K562 (cell line): Measurements from ENCODE around the gene EFHC1. TPM values are rescaled to one million over a fixed set of nuclear protein-coding genes. Genes with fewer than 3 reads are reported as not detected.
A peak's percentile ranks its signal among the peaks of the same experiment; 100 is the strongest.

Source experiments
- ATAC-seq: fragments of 200-7000 bp; cut with Tn5 transposase; 3 replicates; pipeline ENCODE4 v1.9.1; 2020; ENCODE audit warnings: moderate library complexity
- BruUV-seq: library from RNA; stranded (reverse); fragments of 400-500 nt; replicated peaks from 2 replicates; lab custom pipeline; 2021; lab: Mats Ljungman, UMichigan
- CTCF ChIA-PET: fragments of 300-600 bp; formaldehyde crosslinking; extraction: SDS; loops from one replicate; lab custom pipeline; 2021; ENCODE audit warnings: low intra/inter-chr PET ratio; lab: Yijun Ruan, JAX
- POLR2A ChIA-PET: fragments of 300-600, 350-650 bp; sonication (Branson Sonifier 250); formaldehyde crosslinking; extraction: SDS; loops from one replicate; lab custom pipeline; 2021; ENCODE audit warnings: antibody characterized with exemption, inconsistent platforms; lab: Yijun Ruan, JAX
- DNase-seq, 4 experiments: peaks; one replicate each; pipeline versions ENCODE4 v3.0.0 to v3.0.0-alpha.2; 2011 to 2018; ENCODE audit warnings: low spot score in 3 of 4, mixed read lengths in 3 of 4; ENCODE audit errors: extremely low read depth in 1 of 4
- FAIRE-seq: peaks from 2 replicates; lab custom pipeline; 2011; peaks lifted over from hg19 to GRCh38; lab: Jason Lieb, UNC
- H2AFZ ChIP-seq: 2 replicates; pipeline ENCODE4 v1.6.0; 2011; ENCODE audit warnings: low read depth, low read length, control low read depth, inconsistent platforms
- H3K27ac ChIP-seq: fragments of 200-600 bp; 3 replicates; pipeline ENCODE4 v1.8.0; 2011; ENCODE audit warnings: low read depth, mild to moderate bottlenecking, control low read depth, inconsistent platforms, low read length, moderate library complexity, mixed read lengths; ENCODE audit errors: extremely low read depth
- H3K27me3 ChIP-seq, 2 experiments: fragments of 300-600 bp in 1 of 2; 2 replicates in 1 of 2; 3 replicates in 1 of 2; pipeline versions ENCODE4 v1.6.0 to v1.8.0; 2011; ENCODE audit warnings: inconsistent platforms in 2 of 2, low read length in 2 of 2, mild to moderate bottlenecking in 1 of 2, mixed read lengths in 1 of 2, moderate library complexity in 1 of 2; ENCODE audit not compliant: control insufficient read depth in 2 of 2, insufficient read depth in 2 of 2
- H3K36me3 ChIP-seq: fragments of 300-600 bp; 3 replicates; pipeline ENCODE4 v1.8.0; 2011; ENCODE audit warnings: mild to moderate bottlenecking, low read length, inconsistent platforms; ENCODE audit not compliant: control insufficient read depth, insufficient read depth
- H3K4me1 ChIP-seq, 2 experiments: fragments of 200-600 bp in 1 of 2; replicated peaks in 1 of 2; 2 replicates in 1 of 2; 3 replicates in 1 of 2; pipeline versions ENCODE4 v1.5.1 to v1.8.0; 2011; ENCODE audit warnings: inconsistent platforms in 2 of 2, low read length in 2 of 2, mild to moderate bottlenecking in 1 of 2, mixed read lengths in 1 of 2, moderate library complexity in 1 of 2; ENCODE audit not compliant: control insufficient read depth in 2 of 2, insufficient read depth in 2 of 2
- H3K4me2 ChIP-seq: 2 replicates; pipeline ENCODE4 v1.6.1; 2011; ENCODE audit warnings: low read length, control low read depth, inconsistent platforms, mixed read lengths; ENCODE audit not compliant: insufficient read depth
- H3K4me3 ChIP-seq: fragments of 200-600 bp; sonication (generic), shearing (Covaris generic); 2 replicates; pipeline ENCODE4 v1.5.1; 2016; ENCODE audit warnings: control low read depth, inconsistent platforms
- H3K79me2 ChIP-seq: fragments of 200-600 bp; 3 replicates; pipeline ENCODE4 v1.8.0; 2011; ENCODE audit warnings: low read length, inconsistent platforms; ENCODE audit not compliant: control insufficient read depth, insufficient read depth
- H3K9ac ChIP-seq, 2 experiments: 2 replicates each; pipeline versions ENCODE4 v1.6.0 to v1.6.1; 2011; ENCODE audit warnings: low read depth in 2 of 2, low read length in 2 of 2, control low read depth in 1 of 2, inconsistent platforms in 1 of 2, mild to moderate bottlenecking in 1 of 2, mixed read lengths in 1 of 2; ENCODE audit not compliant: insufficient read depth in 1 of 2
- H3K9me1 ChIP-seq: one replicate; pipeline ENCODE4 v1.6.0; 2011; ENCODE audit warnings: inconsistent platforms, mild to moderate bottlenecking, low read length, moderate library complexity; ENCODE audit not compliant: control insufficient read depth, insufficient read depth
- H3K9me3 ChIP-seq: replicated peaks from 2 replicates; pipeline ENCODE4 v1.5.1; 2011; ENCODE audit warnings: low read depth, low read length, inconsistent platforms; ENCODE audit not compliant: control insufficient read depth, insufficient read depth
- H4K20me1 ChIP-seq: replicated peaks from 2 replicates; pipeline ENCODE4 v1.6.1; 2011; ENCODE audit warnings: low read length, inconsistent platforms, mixed read lengths; ENCODE audit not compliant: control insufficient read depth, insufficient read depth
- ATF3 ChIP-seq, 2 experiments: fragments of 450-650 bp in 1 of 2; sonication (generic) in 1 of 2; formaldehyde crosslinking in 1 of 2; IDR thresholded peaks in 1 of 2; conservative IDR thresholded peaks in 1 of 2; 2 replicates each; pipeline versions ENCODE4 v1.6.1 to v1.8.1; 2016 to 2023; ENCODE audit warnings: mild to moderate bottlenecking in 2 of 2, moderate library complexity in 2 of 2, inconsistent platforms in 1 of 2, missing genetic modification reagents in 1 of 2
- CEBPB ChIP-seq: fragments of 450-650 bp; IDR thresholded peaks from 2 replicates; pipeline ENCODE4 v1.6.1; 2016; ENCODE audit warnings: missing genetic modification characterization, missing compliant biosample characterization
- CEBPG ChIP-seq, 3 experiments: fragments of 200-800 bp in 1 of 3; sonication (Bioruptor generic) in 1 of 3; sonication (generic) in 1 of 3; formaldehyde crosslinking in 1 of 3; IDR thresholded peaks in 2 of 3; conservative IDR thresholded peaks in 1 of 3; 2 replicates each; pipeline versions ENCODE4 v1.6.1 to v1.8.0; 2016 to 2022; ENCODE audit warnings: missing compliant biosample characterization in 2 of 3, missing genetic modification characterization in 2 of 3, mild to moderate bottlenecking in 1 of 3, missing genetic modification reagents in 1 of 3
- CGGBP1 ChIP-seq: fragments of 250-450 bp; sonication (Bioruptor Pico); IDR thresholded peaks from 2 replicates; pipeline ENCODE4 v1.9.0; 2021; ENCODE audit warnings: mild to moderate bottlenecking
- REST ChIP-seq, 2 experiments: fragments of 450-650 bp; formaldehyde crosslinking in 1 of 2; IDR thresholded peaks; 2 replicates each; pipeline versions ENCODE4 v1.4.0 to v1.6.1; 2014 to 2020; ENCODE audit warnings: mild to moderate bottlenecking in 2 of 2, borderline replicate concordance in 1 of 2, low read depth in 1 of 2
- WGBS: fragments of 100-300 bp; shearing (Covaris generic); methylation state at CpG from one replicate; pipeline ENCODE4 v1.1.6; 2016; ENCODE audit warnings: low coverage, mixed read lengths; ENCODE audit not compliant: insufficient coverage; ENCODE audit errors: missing lambda C conversion rate; 5-methylcytosine and 5-hydroxymethylcytosine counted together
- in situ Hi-C: fragments of 300-500 bp; cut with MboI; formaldehyde crosslinking; loops from 4 replicates; pipeline ENCODE4 v1.15.0; 2018; ENCODE audit warnings: inconsistent platforms, mixed read lengths
- intact Hi-C: fragments of 100-400 bp; cut with micrococcal nuclease; formaldehyde crosslinking; loops from 2 replicates; pipeline ENCODE4 v1.14.2; 2022
- polyA plus RNA-seq, 8 experiments: library from polyadenylated mRNA; depleted of rRNA in 4 of 8; stranded (reverse) in 5 of 8; unstranded in 3 of 8; fragments of >200 nt; fragmentation: Nextera tagmentation in 2 of 8; fragmentation: Illumina TruSeq in 1 of 8; extraction: Ambion mirVana in 2 of 8; extraction: Trizol in 1 of 8; gene quantifications; 2 replicates each; pipeline versions ENCODE4 v1.2.1 to v1.2.3, GENCODE V29; 2011 to 2014; ENCODE audit warnings: inconsistent platforms in 1 of 8, missing spikeins in 1 of 8
- total RNA-seq, 7 experiments: library from RNA; depleted of rRNA in 6 of 7; stranded (reverse); fragments of >200 nt in 6 of 7; fragmentation: Illumina TruSeq in 2 of 7; extraction: Trizol in 2 of 7; gene quantifications; 2 replicates each; pipeline versions ENCODE4 v1.2.1 to v1.2.3, GENCODE V29; 2011 to 2021; ENCODE audit warnings: low replicate concordance in 1 of 7

The EFHC1 gene
- total and polyA plus RNA-seq, 9 of the 15 experiments (the other 6 are each of a cell fraction or from before 2014, with no cell fraction given): 9.5 to 31.0 (median 14.9) TPM

DNA sequence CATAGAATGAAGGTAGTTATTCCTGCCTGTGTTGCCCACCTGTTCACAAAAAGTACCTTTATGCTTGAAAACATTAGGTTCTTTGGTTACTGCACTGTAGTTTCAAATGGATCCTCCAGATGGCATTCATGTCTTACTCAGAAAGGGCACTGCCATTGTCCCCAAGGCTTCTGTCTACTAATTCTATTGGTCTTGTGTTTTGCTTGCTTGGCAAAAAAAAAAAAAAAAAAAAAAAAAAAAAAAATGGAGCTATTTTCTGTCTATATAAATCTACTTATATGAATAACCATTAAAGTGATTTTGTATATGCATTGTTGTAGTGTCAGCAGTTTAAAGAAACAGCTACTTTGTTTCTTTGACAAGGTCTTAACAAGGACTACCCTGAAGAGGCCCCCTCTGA, 12.7 kb upstream of the EFHC1 start (continued):
- TF ChIP-seq REST (IDR thresholded peaks at IDR 0.05; ENCODE audit: borderline replicate concordance): peak; percentile 28; the same call in 1 of the 2 replicates
- no peak for TF ChIP-seq REST (CRISPR knock-in tag; IDR thresholded peaks at IDR 0.05; ENCODE audit: low read depth)

DNA sequence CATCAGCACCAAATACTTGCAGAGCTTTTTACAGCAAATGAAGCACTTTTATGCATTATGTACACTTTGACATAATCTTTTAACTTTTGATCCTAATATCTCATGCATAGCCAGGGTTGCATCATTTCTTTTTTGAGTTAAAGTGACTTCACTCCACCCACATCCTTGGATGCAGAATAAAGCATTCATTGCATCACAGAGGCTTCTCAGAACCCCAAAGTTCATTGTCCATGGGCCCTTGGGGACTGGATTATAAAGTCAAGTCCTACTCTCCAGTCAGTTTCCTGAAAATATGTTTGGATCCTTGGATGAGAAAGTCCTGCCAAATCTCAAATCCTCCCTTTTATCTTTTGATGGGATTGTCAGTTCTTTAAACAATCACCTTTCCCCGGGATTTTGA, 10.6 kb upstream of the EFHC1 start:
- TF ChIP-seq CEBPG (CRISPR knock-in tag; IDR thresholded peaks at IDR 0.05) (peak; percentile 54; the same call in 1 of the 2 replicates), CEBPG (tag; conservative IDR thresholded peaks at IDR 0.05 in 1 of 2, IDR thresholded peaks at IDR 0.05 in 1 of 2) (peak; percentile 84 to 92), ATF3 (IDR thresholded peaks at IDR 0.05) (peak; percentile 76), ATF3 (CRISPR knock-in tag; conservative IDR thresholded peaks at IDR 0.05) (no peak), CGGBP1 (no peak), CEBPB (tag) (peak; percentile 41; the same call in 1 of the 2 replicates)
- H3K79me2 ChIP-seq: no peaks in the 10 kb centered on the region
- H3K36me3 ChIP-seq: no peaks in the 10 kb centered on the region
- no peak overlapping the region for H3K4me3 ChIP-seq
- no peak overlapping the region for H3K27ac ChIP-seq
- no peaks in the 10 kb centered on the region for H4K20me1 ChIP-seq
- H3K9me3 ChIP-seq: no peaks in the 10 kb centered on the region
- in situ Hi-C loops: loop anchor here (25.0 kb wide), 1 partner anchor 1078 kb away; no protein-coding TSS in a partner anchor
- H3K9ac ChIP-seq: no peak overlapping the region
- no peaks in the 10 kb centered on the region for H3K9me1 ChIP-seq
- 0 out of 3 replicates have a peak, but pooled peaks have one; percentile 29 for ATAC-seq
- no peak overlapping the region for H3K4me2 ChIP-seq
- CTCF ChIA-PET: no interaction called here
- no peak for DNase-seq
- no peak for FAIRE-seq
- H2AFZ ChIP-seq: no peak overlapping the region
- POLR2A ChIA-PET: interaction anchor here (0.7 kb wide), 1 partner anchor 413 kb away, joined by 3 read pairs; no protein-coding TSS in a partner anchor
- no TSS peak for BruUV-seq
- H3K27me3 ChIP-seq: no peaks in the 10 kb centered on the region; a peak in 1 of 5 replicates
- intact Hi-C loops: no loop called here
- WGBS: 23% methylated on average over 1 of the region's 1 CpG
- H3K4me1 ChIP-seq: no peaks in the 10 kb centered on the region
